ENCODE measurements around the gene MC1R.

GRCh38 chr16:89922884-89923639, 4.4 kb downstream of the MC1R start, which contains the start of gene TUBB3:
- TF ChIP-seq, protein P1, sequence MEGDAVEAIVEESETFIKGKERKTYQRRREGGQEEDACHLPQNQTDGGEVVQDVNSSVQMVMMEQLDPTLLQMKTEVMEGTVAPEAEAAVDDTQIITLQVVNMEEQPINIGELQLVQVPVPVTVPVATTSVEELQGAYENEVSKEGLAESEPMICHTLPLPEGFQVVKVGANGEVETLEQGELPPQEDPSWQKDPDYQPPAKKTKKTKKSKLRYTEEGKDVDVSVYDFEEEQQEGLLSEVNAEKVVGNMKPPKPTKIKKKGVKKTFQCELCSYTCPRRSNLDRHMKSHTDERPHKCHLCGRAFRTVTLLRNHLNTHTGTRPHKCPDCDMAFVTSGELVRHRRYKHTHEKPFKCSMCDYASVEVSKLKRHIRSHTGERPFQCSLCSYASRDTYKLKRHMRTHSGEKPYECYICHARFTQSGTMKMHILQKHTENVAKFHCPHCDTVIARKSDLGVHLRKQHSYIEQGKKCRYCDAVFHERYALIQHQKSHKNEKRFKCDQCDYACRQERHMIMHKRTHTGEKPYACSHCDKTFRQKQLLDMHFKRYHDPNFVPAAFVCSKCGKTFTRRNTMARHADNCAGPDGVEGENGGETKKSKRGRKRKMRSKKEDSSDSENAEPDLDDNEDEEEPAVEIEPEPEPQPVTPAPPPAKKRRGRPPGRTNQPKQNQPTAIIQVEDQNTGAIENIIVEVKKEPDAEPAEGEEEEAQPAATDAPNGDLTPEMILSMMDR (conservative IDR thresholded peaks at IDR 0.05), result no peak
- 0 out of 2 replicates have a peak, but pooled peaks have one; percentile 20 for TF ChIP-seq ZFX (IDR thresholded peaks at IDR 0.05)
